Central memory CD8-positive, alpha-beta T cell (primary cell): ENCODE results near the gene COL2A1.
A peak's percentile ranks its signal among the peaks of the same experiment; 100 is the strongest.
"Not testable (repeated sequence)": the region's sequence is repeated elsewhere in the genome, so short reads cannot be mapped to it uniquely, and the experiment has no call there.

ENCODE experiments used
- ATAC-seq: fragments of 150-1000 bp; cut with Tn5 transposase; replicated peaks from 2 replicates; pipeline ENCODE4 v1.10.0; 2022; ENCODE audit warnings: mild to moderate bottlenecking, moderate FRiP score, moderate number of reproducible peaks; ENCODE audit not compliant: poor library complexity, severe bottlenecking; ENCODE audit errors: extremely low read depth
- DNase-seq, 2 donors: peaks; one replicate each; pipeline ENCODE4 v3.0.0; 2021; ENCODE audit warnings: low spot score in 2 of 2
- H3K27ac Mint-ChIP-seq: one replicate; pipeline ENCODE4 v1.8.0; 2022; ENCODE audit warnings: low read depth, mild to moderate bottlenecking, moderate library complexity, mixed read lengths
- H3K27me3 Mint-ChIP-seq: one replicate; pipeline ENCODE4 v1.8.0; 2022; ENCODE audit warnings: mixed read lengths
- H3K36me3 Mint-ChIP-seq: one replicate; pipeline ENCODE4 v1.8.0; 2022; ENCODE audit warnings: mild to moderate bottlenecking, moderate library complexity, mixed read lengths; ENCODE audit not compliant: insufficient read depth
- H3K4me1 Mint-ChIP-seq: one replicate; pipeline ENCODE4 v1.8.0; 2022; ENCODE audit warnings: mixed read lengths
- H3K4me3 Mint-ChIP-seq: one replicate; pipeline ENCODE4 v1.8.0; 2022; ENCODE audit warnings: mild to moderate bottlenecking, moderate library complexity, mixed read lengths
- H3K9me3 Mint-ChIP-seq: one replicate; pipeline ENCODE4 v1.8.0; 2022; ENCODE audit warnings: mixed read lengths

The COL2A1 gene

GRCh38 chr12:47967461-47968321 lies 36.6 kb downstream of the COL2A1 start:
- Mint-ChIP-seq H3K27me3 (no peaks in the 10 kb centered on the region), H3K27ac (no peak overlapping the region), H3K4me3 (no peak overlapping the region), H3K9me3 (no peaks in the 10 kb centered on the region), H3K4me1 (peaks cover 38% of the 10 kb centered on the region), H3K36me3 (peaks cover 12% of the 10 kb centered on the region)
- no peak for DNase-seq
- no peak for ATAC-seq

GRCh38 chr12:47965581-47965980 lies 38.7 kb downstream of the COL2A1 start:
- H3K4me1 Mint-ChIP-seq = peaks cover 38% of the 10 kb centered on the region
- no peak for DNase-seq
- ATAC-seq = no peak
- H3K36me3 Mint-ChIP-seq = peaks cover 12% of the 10 kb centered on the region
- no peak overlapping the region for H3K27ac Mint-ChIP-seq
- H3K9me3 Mint-ChIP-seq = no peaks in the 10 kb centered on the region
- peaks cover 8% of the 10 kb centered on the region for H3K27me3 Mint-ChIP-seq
- H3K4me3 Mint-ChIP-seq = no peak overlapping the region

GRCh38 chr12:47964106-47964728 lies 40.1 kb downstream of the COL2A1 start:
- Mint-ChIP-seq H3K27me3 (peaks cover 21% of the 10 kb centered on the region), H3K27ac (peak overlapping the region; percentile 90), H3K4me1 (peaks cover 38% of the 10 kb centered on the region), H3K36me3 (peaks cover 12% of the 10 kb centered on the region), H3K9me3 (no peaks in the 10 kb centered on the region), H3K4me3 (peak overlapping the region; percentile 100)
- DNase-seq = no peak
- ATAC-seq = no peak

- Mint-ChIP-seq H3K27ac (peak within 1 kb of the TSS; percentile 90), H3K4me3 (peak within 1 kb of the TSS; percentile 100), H3K9me3 (no peaks in the 10 kb centered on the region), H3K27me3 (peaks cover 23% of the 10 kb centered on the region), H3K36me3 (peaks cover 8% of the 10 kb centered on the region), H3K4me1 (peaks cover 38% of the 10 kb centered on the region)
- ATAC-seq (peak; percentile 95), DNase-seq (peak; percentile 82 to 85)
Measured at GRCh38 chr12:47963340-47964040, 40.8 kb downstream of the COL2A1 start, which contains the start of gene TMEM106C. TSS of gene TMEM106C (plus strand) at chr12:47963596. CDS start at chr12:47964237, 641 bp downstream.

GRCh38 chr12:47962198-47962597 lies 42.1 kb downstream of the COL2A1 start:
- H3K4me1 Mint-ChIP-seq = peaks cover 38% of the 10 kb centered on the region
- H3K27ac Mint-ChIP-seq = no peak overlapping the region
- H3K4me3 Mint-ChIP-seq = no peak overlapping the region
- ATAC-seq (no peak), DNase-seq (no peak)
- H3K9me3 Mint-ChIP-seq = no peaks in the 10 kb centered on the region
- peaks cover 23% of the 10 kb centered on the region for H3K27me3 Mint-ChIP-seq
- H3K36me3 Mint-ChIP-seq = peaks cover 8% of the 10 kb centered on the region

GRCh38 chr12:47957671-47958070 lies 46.6 kb downstream of the COL2A1 start:
- H3K27ac Mint-ChIP-seq, DNase-seq, H3K9me3 Mint-ChIP-seq, H3K4me1 Mint-ChIP-seq, ATAC-seq, H3K36me3 Mint-ChIP-seq, H3K4me3 Mint-ChIP-seq: not testable (repeated sequence)
- peaks cover 30% of the 10 kb centered on the region for H3K27me3 Mint-ChIP-seq

GRCh38 chr12:47955059-47955458 lies 49.2 kb downstream of the COL2A1 start:
- Mint-ChIP-seq H3K4me3 (no peak overlapping the region), H3K27ac (no peak overlapping the region), H3K9me3 (no peaks in the 10 kb centered on the region), H3K4me1 (no peaks in the 10 kb centered on the region), H3K27me3 (peaks cover 18% of the 10 kb centered on the region), H3K36me3 (peaks cover 2% of the 10 kb centered on the region)
- ATAC-seq (no peak), DNase-seq (no peak)

GRCh38 chr12:47954467-47955045 lies 49.7 kb downstream of the COL2A1 start:
- Mint-ChIP-seq H3K9me3 (no peaks in the 10 kb centered on the region), H3K27me3 (peaks cover 13% of the 10 kb centered on the region), H3K27ac (no peak overlapping the region), H3K36me3 (peaks cover 2% of the 10 kb centered on the region), H3K4me1 (no peaks in the 10 kb centered on the region), H3K4me3 (no peak overlapping the region)
- DNase-seq (no peak), ATAC-seq (no peak)

GRCh38 chr12:47954058-47954457 lies 50.2 kb downstream of the COL2A1 start:
- peaks cover 8% of the 10 kb centered on the region for H3K27me3 Mint-ChIP-seq
- DNase-seq (no peak), ATAC-seq (no peak)
- H3K9me3 Mint-ChIP-seq = no peaks in the 10 kb centered on the region
- H3K4me3 Mint-ChIP-seq = no peak overlapping the region
- H3K36me3 Mint-ChIP-seq = peaks cover 2% of the 10 kb centered on the region
- H3K4me1 Mint-ChIP-seq = no peaks in the 10 kb centered on the region
- H3K27ac Mint-ChIP-seq = no peak overlapping the region

- ATAC-seq (no peak), DNase-seq (no peak)
- Mint-ChIP-seq H3K27ac (no peak overlapping the region), H3K9me3 (no peaks in the 10 kb centered on the region), H3K4me3 (no peak overlapping the region), H3K4me1 (no peaks in the 10 kb centered on the region), H3K36me3 (peaks cover 2% of the 10 kb centered on the region), H3K27me3 (peaks cover 19% of the 10 kb centered on the region)
Measured at GRCh38 chr12:47950856-47951468, 53.3 kb downstream of the COL2A1 start.

- peaks cover 2% of the 10 kb centered on the region for H3K36me3 Mint-ChIP-seq
- H3K27me3 Mint-ChIP-seq = peaks cover 19% of the 10 kb centered on the region
- no peaks in the 10 kb centered on the region for H3K4me1 Mint-ChIP-seq
- DNase-seq = no peak
- H3K9me3 Mint-ChIP-seq = no peaks in the 10 kb centered on the region
- no peak overlapping the region for H3K27ac Mint-ChIP-seq
- H3K4me3 Mint-ChIP-seq = no peak overlapping the region
- ATAC-seq = no peak
Measured at GRCh38 chr12:47949441-47950341, 54.6 kb downstream of the COL2A1 start.
